Naive thymus-derived CD4-positive, alpha-beta T cell (primary cell): ENCODE results near the gene VSTM2L. TPM values are rescaled to one million over a fixed set of nuclear protein-coding genes. Genes with fewer than 3 reads are reported as not detected.

Source experiments
- ATAC-seq: fragments of 150-1000 bp; cut with Tn5 transposase; 2 replicates; pipeline ENCODE4 v1.10.0; 2021; ENCODE audit warnings: mild to moderate bottlenecking, moderate library complexity
- CTCF ChIA-PET: fragments of 350-600 bp; sonication (Branson Sonifier 250); formaldehyde crosslinking; loops from one replicate; lab custom pipeline; 2021; ENCODE audit warnings: antibody characterized with exemption; lab: Charles Lee
- POLR2A ChIA-PET: fragments of 350-600 bp; sonication (Branson Sonifier 250); formaldehyde crosslinking; loops from one replicate; lab custom pipeline; 2021; ENCODE audit warnings: antibody characterized with exemption, inconsistent platforms; lab: Charles Lee
- DNase-seq, 9 donors: peaks; one replicate each; pipeline versions ENCODE4 v3.0.0 to v3.0.0-alpha.2; 2020 to 2022; ENCODE audit warnings: mixed read lengths in 1 of 9
- H3K27ac ChIP-seq: one replicate; pipeline ENCODE4 v1.7.0; 2013; ENCODE audit warnings: mild to moderate bottlenecking, low read depth, low read length, moderate library complexity
- H3K27me3 ChIP-seq, 2 donors: one replicate each; pipeline ENCODE4 v1.7.0; 2013; ENCODE audit warnings: low read length in 2 of 2, mild to moderate bottlenecking in 2 of 2, moderate library complexity in 2 of 2; ENCODE audit not compliant: control insufficient read depth in 2 of 2, insufficient read depth in 2 of 2
- H3K36me3 ChIP-seq, 3 experiments: 1 replicate in 2 of 3; 2 replicates in 1 of 3; pipeline ENCODE4 v1.7.0; 2013; ENCODE audit warnings: low read length in 3 of 3, mild to moderate bottlenecking in 3 of 3, moderate library complexity in 1 of 3; ENCODE audit not compliant: insufficient read depth in 3 of 3, control insufficient read depth in 2 of 3
- H3K4me1 ChIP-seq, 2 donors: one replicate each; pipeline ENCODE4 v1.7.0; 2013; ENCODE audit warnings: low read length in 2 of 2, mild to moderate bottlenecking in 2 of 2, moderate library complexity in 1 of 2; ENCODE audit not compliant: control insufficient read depth in 2 of 2, insufficient read depth in 2 of 2
- H3K4me3 ChIP-seq: 2 replicates; pipeline ENCODE4 v1.7.0; 2013; ENCODE audit warnings: mild to moderate bottlenecking, low read length
- H3K9me3 ChIP-seq, 3 experiments: 1 replicate in 2 of 3; 2 replicates in 1 of 3; pipeline ENCODE4 v1.7.0; 2013; ENCODE audit warnings: low read length in 3 of 3; ENCODE audit not compliant: control insufficient read depth in 2 of 3
- H3K27ac Mint-ChIP-seq, 9 donors: one replicate each; pipeline ENCODE4 v1.8.0; 2020 to 2022; ENCODE audit warnings: mixed read lengths in 9 of 9, mild to moderate bottlenecking in 8 of 9, moderate library complexity in 5 of 9, inconsistent platforms in 2 of 9
- H3K27me3 Mint-ChIP-seq, 5 donors: one replicate each; pipeline ENCODE4 v1.8.0; 2021 to 2022; ENCODE audit warnings: mixed read lengths in 5 of 5, mild to moderate bottlenecking in 1 of 5
- H3K36me3 Mint-ChIP-seq, 5 donors: one replicate each; pipeline ENCODE4 v1.8.0; 2020 to 2022; ENCODE audit warnings: mixed read lengths in 5 of 5, mild to moderate bottlenecking in 3 of 5, inconsistent platforms in 1 of 5
- H3K4me1 Mint-ChIP-seq, 7 donors: one replicate each; pipeline ENCODE4 v1.8.0; 2020 to 2022; ENCODE audit warnings: mixed read lengths in 7 of 7, mild to moderate bottlenecking in 3 of 7, inconsistent platforms in 1 of 7
- H3K4me3 Mint-ChIP-seq, 10 donors: one replicate each; pipeline ENCODE4 v1.8.0; 2020 to 2022; ENCODE audit warnings: mild to moderate bottlenecking in 10 of 10, mixed read lengths in 10 of 10, moderate library complexity in 6 of 10, inconsistent platforms in 2 of 10
- H3K9me3 Mint-ChIP-seq, 11 donors: one replicate each; pipeline ENCODE4 v1.8.0; 2020 to 2022; ENCODE audit warnings: mixed read lengths in 11 of 11, mild to moderate bottlenecking in 4 of 11, inconsistent platforms in 1 of 11, moderate library complexity in 1 of 11
- intact Hi-C, 2 donors: fragments of 100-400 bp; cut with micrococcal nuclease; formaldehyde crosslinking; loops; one replicate each; pipeline ENCODE4 v1.15.1; 2023
- polyA plus RNA-seq, 2 donors: library from polyadenylated mRNA; unstranded; fragments of 300-500 nt; fragmentation: Illumina TruSeq; gene quantifications; one replicate each; pipeline ENCODE4 v1.2.3, GENCODE V29; 2021
- total RNA-seq, 6 experiments: library from RNA in 5 of 6; stranded (reverse) in 5 of 6; gene quantifications; 1 replicate in 5 of 6; 2 replicates in 1 of 6; pipeline ENCODE4 v1.2.3 and lab custom pipeline; 2021 to 2026

VSTM2L gene
- total and polyA plus RNA-seq, 7 experiments from 2014 or later, result 0.12 TPM; not detected in 6

DNA sequence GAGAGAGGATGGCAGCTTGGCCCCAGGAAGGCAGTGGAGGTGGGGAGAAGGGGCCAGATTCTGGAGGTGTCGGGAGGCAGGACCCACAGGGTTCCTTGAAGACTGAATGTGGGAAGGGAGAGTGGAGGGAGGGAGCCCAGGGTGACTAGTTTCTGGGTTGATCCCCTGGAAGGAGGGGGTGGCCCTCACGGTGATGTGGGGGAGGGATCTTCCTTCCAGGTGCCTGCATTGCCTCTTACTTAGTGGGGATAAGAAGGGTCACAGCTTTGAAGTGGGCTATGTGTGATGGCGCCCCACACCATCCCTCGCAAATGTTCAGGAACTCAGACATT lies 26.7 kb downstream of the VSTM2L start:
- CTCF ChIA-PET, result no interaction called here
- Mint-ChIP-seq H3K27ac (no peak overlapping the region), H3K27me3 (peaks cover 5 to 15% (median 12%) of the 10 kb centered on the region in 5 donors)

GRCh38 chr20:37931153-37931922 lies 28.4 kb downstream of the VSTM2L start:
- Mint-ChIP-seq H3K27ac (no peak overlapping the region), H3K4me1 (peaks cover 0 to 2% (median 0%) of the 10 kb centered on the region in 7 donors), H3K4me3 (no peak overlapping the region), H3K9me3 (no peaks in the 10 kb centered on the region), H3K27me3 (peaks cover 5 to 15% (median 12%) of the 10 kb centered on the region in 5 donors), H3K36me3 (no peaks in the 10 kb centered on the region)
- no peak overlapping the region for H3K4me3 ChIP-seq
- no peaks in the 10 kb centered on the region for H3K27me3 ChIP-seq
- DNase-seq (no peak), ATAC-seq (no peak)
- no peaks in the 10 kb centered on the region for H3K36me3 ChIP-seq
- intact Hi-C loops, result no loop called here
- ChIA-PET CTCF (no interaction called here), POLR2A (no interaction called here)
- no peaks in the 10 kb centered on the region for H3K4me1 ChIP-seq
- no peaks in the 10 kb centered on the region for H3K9me3 ChIP-seq
- no peak overlapping the region for H3K27ac ChIP-seq

More for the DNA sequence above, 26.7 kb downstream of the VSTM2L start:
- H3K36me3 ChIP-seq, result no peaks in the 10 kb centered on the region
- Mint-ChIP-seq H3K36me3 (no peaks in the 10 kb centered on the region), H3K4me3 (no peak overlapping the region), H3K9me3 (no peaks in the 10 kb centered on the region), H3K4me1 (peaks cover 0 to 2% (median 0%) of the 10 kb centered on the region in 7 donors)
- no peaks in the 10 kb centered on the region for H3K4me1 ChIP-seq
- no peaks in the 10 kb centered on the region for H3K27me3 ChIP-seq
- H3K4me3 ChIP-seq, result no peak overlapping the region
- POLR2A ChIA-PET, result no interaction called here
- no peaks in the 10 kb centered on the region for H3K9me3 ChIP-seq
- no peak overlapping the region for H3K27ac ChIP-seq
- DNase-seq, result no peak
- intact Hi-C loops, result no loop called here
- no peak for ATAC-seq

- DNase-seq (no peak), ATAC-seq (no peak)
- ChIA-PET CTCF (no interaction called here), POLR2A (no interaction called here)
- Mint-ChIP-seq H3K27me3 (peaks cover 5 to 15% (median 12%) of the 10 kb centered on the region in 5 donors), H3K4me1 (peaks cover 0 to 2% (median 0%) of the 10 kb centered on the region in 7 donors), H3K9me3 (no peaks in the 10 kb centered on the region), H3K27ac (no peak overlapping the region), H3K36me3 (no peaks in the 10 kb centered on the region), H3K4me3 (no peak overlapping the region)
- Histone ChIP-seq H3K4me1 (no peaks in the 10 kb centered on the region), H3K4me3 (no peak overlapping the region), H3K36me3 (no peaks in the 10 kb centered on the region), H3K27ac (no peak overlapping the region), H3K27me3 (no peaks in the 10 kb centered on the region), H3K9me3 (no peaks in the 10 kb centered on the region)
- intact Hi-C loops, result no loop called here
These were observed 29.1 kb downstream of the VSTM2L start for GRCh38 chr20:37932074-37932473.

GRCh38 chr20:37932919-37933318 lies 30.0 kb downstream of the VSTM2L start:
- intact Hi-C loops, result no loop called here
- H3K9me3 Mint-ChIP-seq, result no peaks in the 10 kb centered on the region
- no peak overlapping the region for H3K4me3 Mint-ChIP-seq
- H3K36me3 Mint-ChIP-seq, result no peaks in the 10 kb centered on the region
- ATAC-seq, result no peak
- POLR2A ChIA-PET, result no interaction called here
- no peak overlapping the region for H3K27ac ChIP-seq
- H3K4me3 ChIP-seq, result no peak overlapping the region
- H3K4me1 ChIP-seq, result no peaks in the 10 kb centered on the region
- H3K36me3 ChIP-seq, result no peaks in the 10 kb centered on the region
- no peaks in the 10 kb centered on the region for H3K9me3 ChIP-seq
- H3K27me3 Mint-ChIP-seq, result peaks cover 5 to 15% (median 12%) of the 10 kb centered on the region in 5 donors
- no peak overlapping the region for H3K27ac Mint-ChIP-seq
- no peak for DNase-seq
- peaks cover 0 to 2% (median 0%) of the 10 kb centered on the region in 7 donors for H3K4me1 Mint-ChIP-seq
- H3K27me3 ChIP-seq, result no peaks in the 10 kb centered on the region
- CTCF ChIA-PET, result no interaction called here

DNA sequence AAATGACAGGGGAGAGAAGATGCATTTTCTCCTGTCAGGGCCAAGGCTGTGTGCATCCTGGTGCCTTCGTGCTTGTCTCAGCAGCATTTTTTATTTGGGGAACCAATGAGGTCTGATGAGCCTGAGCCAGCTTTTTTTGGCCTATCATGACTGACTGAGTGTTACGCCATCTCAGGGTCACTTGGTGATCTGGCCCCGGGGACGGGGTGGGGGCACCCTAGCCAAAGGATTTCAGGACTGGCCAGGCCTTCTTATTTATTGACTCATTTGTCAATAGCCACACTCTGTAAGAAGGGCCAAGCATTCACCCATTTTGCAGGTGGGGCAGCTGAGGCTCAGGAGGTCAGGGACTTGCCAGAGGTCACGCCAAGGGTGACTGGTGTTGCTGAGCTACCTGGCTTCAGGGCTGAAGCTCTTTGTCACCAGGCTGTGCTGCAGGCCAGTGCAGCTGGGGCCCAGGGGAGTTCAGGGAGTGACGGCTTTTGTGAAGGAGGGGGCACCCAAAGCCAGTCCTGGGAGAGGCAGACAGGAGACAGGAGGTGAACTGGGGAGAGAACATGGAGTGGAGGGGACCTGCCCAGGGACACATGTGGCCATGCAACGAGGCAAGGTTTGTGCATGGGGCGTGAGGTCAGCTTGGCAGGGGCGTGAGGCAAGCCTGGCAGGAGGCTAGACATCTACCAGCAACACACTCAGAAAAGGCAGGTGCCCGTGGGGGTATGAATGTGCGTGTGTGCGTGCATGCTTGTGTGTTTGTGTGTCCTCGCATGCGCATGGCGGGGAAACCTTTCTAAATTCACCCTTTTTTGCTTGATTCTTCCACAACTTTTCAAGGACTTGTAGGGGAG lies 31.1 kb downstream of the VSTM2L start:
- Histone ChIP-seq H3K4me3 (no peak overlapping the region), H3K36me3 (no peaks in the 10 kb centered on the region), H3K27ac (no peak overlapping the region), H3K9me3 (no peaks in the 10 kb centered on the region), H3K27me3 (no peaks in the 10 kb centered on the region), H3K4me1 (no peaks in the 10 kb centered on the region)
- ATAC-seq (no peak), DNase-seq (no peak)
- peaks cover 0 to 2% (median 0%) of the 10 kb centered on the region in 7 donors for H3K4me1 Mint-ChIP-seq
- no peak overlapping the region for H3K27ac Mint-ChIP-seq
- peaks cover 3 to 13% (median 10%) of the 10 kb centered on the region in 5 donors for H3K27me3 Mint-ChIP-seq
- intact Hi-C loops, result no loop called here
- ChIA-PET POLR2A (no interaction called here), CTCF (no interaction called here)
- no peaks in the 10 kb centered on the region for H3K36me3 Mint-ChIP-seq
- H3K9me3 Mint-ChIP-seq, result no peaks in the 10 kb centered on the region
- no peak overlapping the region for H3K4me3 Mint-ChIP-seq

- Mint-ChIP-seq H3K4me3 (no peak overlapping the region), H3K27me3 (peaks cover 2 to 9% (median 6%) of the 10 kb centered on the region in 5 donors), H3K9me3 (no peaks in the 10 kb centered on the region), H3K4me1 (no peaks in the 10 kb centered on the region), H3K27ac (no peak overlapping the region), H3K36me3 (no peaks in the 10 kb centered on the region)
- H3K9me3 ChIP-seq, result no peaks in the 10 kb centered on the region
- H3K36me3 ChIP-seq, result no peaks in the 10 kb centered on the region
- H3K27me3 ChIP-seq, result no peaks in the 10 kb centered on the region
- intact Hi-C loops, result no loop called here
- no peaks in the 10 kb centered on the region for H3K4me1 ChIP-seq
- no peak overlapping the region for H3K27ac ChIP-seq
- DNase-seq (no peak), ATAC-seq (no peak)
- CTCF ChIA-PET, result no interaction called here
- POLR2A ChIA-PET, result no interaction called here
- no peak overlapping the region for H3K4me3 ChIP-seq
These were observed 31.9 kb downstream of the VSTM2L start for GRCh38 chr20:37934634-37935375.
